AG08396 (cell line): ENCODE data around the gene OSBPL5.

Source experiments
- DNase-seq: peaks from one replicate; pipeline ENCODE4 v3.0.0; 2012; ENCODE audit warnings: low spot score, mixed read lengths

OSBPL5 gene

GRCh38 chr11:3165152-3165705 lies at the start of gene OSBPL5:
OSBPL5 (minus strand) TSS chr11:3165310; CDS start chr11:3129148, 36,162 bp downstream.
- peak; percentile 89 for DNase-seq

GRCh38 chr11:3214420-3214699 lies 49.2 kb upstream of the OSBPL5 start:
- no peak for DNase-seq

- DNase-seq, result no peak
These were observed 48.7 kb upstream of the OSBPL5 start for GRCh38 chr11:3213659-3214419.

GRCh38 chr11:3208272-3208671 lies 43.2 kb upstream of the OSBPL5 start:
- DNase-seq, result no peak

GRCh38 chr11:3207526-3208189 lies 42.5 kb upstream of the OSBPL5 start:
- no peak for DNase-seq

- no peak for DNase-seq
These were observed 41.8 kb upstream of the OSBPL5 start for GRCh38 chr11:3206922-3207204.

- no peak for DNase-seq
These were observed 41.2 kb upstream of the OSBPL5 start for GRCh38 chr11:3206156-3206921.

GRCh38 chr11:3205261-3206155 lies 40.4 kb upstream of the OSBPL5 start:
- DNase-seq, result no peak

GRCh38 chr11:3204141-3205015 lies 39.3 kb upstream of the OSBPL5 start:
- DNase-seq, result no peak

- DNase-seq, result peak; percentile 33
These were observed 38.3 kb upstream of the OSBPL5 start for GRCh38 chr11:3203221-3204043.

- peak; percentile 11 for DNase-seq
These were observed 37.6 kb upstream of the OSBPL5 start for GRCh38 chr11:3202759-3203158.

- DNase-seq, result no peak
These were observed 37.2 kb upstream of the OSBPL5 start for GRCh38 chr11:3202305-3202704.

- DNase-seq, result no peak
These were observed 36.6 kb upstream of the OSBPL5 start for GRCh38 chr11:3201677-3202181.

- DNase-seq, result no peak
These were observed 36.0 kb upstream of the OSBPL5 start for GRCh38 chr11:3201112-3201581.

- no peak for DNase-seq
These were observed 35.4 kb upstream of the OSBPL5 start for GRCh38 chr11:3200388-3201111.

- no peak for DNase-seq
These were observed 34.6 kb upstream of the OSBPL5 start for GRCh38 chr11:3199537-3200295.

- DNase-seq, result no peak
These were observed 33.7 kb upstream of the OSBPL5 start for GRCh38 chr11:3198815-3199214.

- DNase-seq, result no peak
These were observed 32.9 kb upstream of the OSBPL5 start for GRCh38 chr11:3197878-3198528.
